ENCODE data around the gene IL17RD. TPM values are rescaled to one million over a fixed set of nuclear protein-coding genes. Genes with fewer than 3 reads are reported as not detected.
"Not testable (repeated sequence)": the region's sequence is repeated elsewhere in the genome, so short reads cannot be mapped to it uniquely, and the experiment has no call there.

The IL17RD gene
- total and polyA plus RNA-seq, 11 donors = 1.4 to 11.3 (median 5.4) TPM

GRCh38 chr3:57088503-57088902, 76.7 kb downstream of the IL17RD start:
- DNase-seq (no peak), ATAC-seq (no peak)
- Histone ChIP-seq H3K27me3 (no peaks in the 10 kb centered on the region), H3K9me3 (no peaks in the 10 kb centered on the region), H3K4me3 (no peak overlapping the region), H3K4me1 (peaks cover 0 to 8% (median 0%) of the 10 kb centered on the region in 12 donors), H3K36me3 (no peaks in the 10 kb centered on the region), H3K27ac (no peak overlapping the region)
- 74 to 96% (median 91%) methylated on average over 5 of the region's 5 CpGs for WGBS, 4 donors
- TF ChIP-seq, protein P1, sequence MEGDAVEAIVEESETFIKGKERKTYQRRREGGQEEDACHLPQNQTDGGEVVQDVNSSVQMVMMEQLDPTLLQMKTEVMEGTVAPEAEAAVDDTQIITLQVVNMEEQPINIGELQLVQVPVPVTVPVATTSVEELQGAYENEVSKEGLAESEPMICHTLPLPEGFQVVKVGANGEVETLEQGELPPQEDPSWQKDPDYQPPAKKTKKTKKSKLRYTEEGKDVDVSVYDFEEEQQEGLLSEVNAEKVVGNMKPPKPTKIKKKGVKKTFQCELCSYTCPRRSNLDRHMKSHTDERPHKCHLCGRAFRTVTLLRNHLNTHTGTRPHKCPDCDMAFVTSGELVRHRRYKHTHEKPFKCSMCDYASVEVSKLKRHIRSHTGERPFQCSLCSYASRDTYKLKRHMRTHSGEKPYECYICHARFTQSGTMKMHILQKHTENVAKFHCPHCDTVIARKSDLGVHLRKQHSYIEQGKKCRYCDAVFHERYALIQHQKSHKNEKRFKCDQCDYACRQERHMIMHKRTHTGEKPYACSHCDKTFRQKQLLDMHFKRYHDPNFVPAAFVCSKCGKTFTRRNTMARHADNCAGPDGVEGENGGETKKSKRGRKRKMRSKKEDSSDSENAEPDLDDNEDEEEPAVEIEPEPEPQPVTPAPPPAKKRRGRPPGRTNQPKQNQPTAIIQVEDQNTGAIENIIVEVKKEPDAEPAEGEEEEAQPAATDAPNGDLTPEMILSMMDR (IDR thresholded peaks at IDR 0.05) = no peak
- TF ChIP-seq POLR2A (IDR thresholded peaks at IDR 0.05) = no peak
- intact Hi-C loops (cut with DNase I) = no loop called here

DNA sequence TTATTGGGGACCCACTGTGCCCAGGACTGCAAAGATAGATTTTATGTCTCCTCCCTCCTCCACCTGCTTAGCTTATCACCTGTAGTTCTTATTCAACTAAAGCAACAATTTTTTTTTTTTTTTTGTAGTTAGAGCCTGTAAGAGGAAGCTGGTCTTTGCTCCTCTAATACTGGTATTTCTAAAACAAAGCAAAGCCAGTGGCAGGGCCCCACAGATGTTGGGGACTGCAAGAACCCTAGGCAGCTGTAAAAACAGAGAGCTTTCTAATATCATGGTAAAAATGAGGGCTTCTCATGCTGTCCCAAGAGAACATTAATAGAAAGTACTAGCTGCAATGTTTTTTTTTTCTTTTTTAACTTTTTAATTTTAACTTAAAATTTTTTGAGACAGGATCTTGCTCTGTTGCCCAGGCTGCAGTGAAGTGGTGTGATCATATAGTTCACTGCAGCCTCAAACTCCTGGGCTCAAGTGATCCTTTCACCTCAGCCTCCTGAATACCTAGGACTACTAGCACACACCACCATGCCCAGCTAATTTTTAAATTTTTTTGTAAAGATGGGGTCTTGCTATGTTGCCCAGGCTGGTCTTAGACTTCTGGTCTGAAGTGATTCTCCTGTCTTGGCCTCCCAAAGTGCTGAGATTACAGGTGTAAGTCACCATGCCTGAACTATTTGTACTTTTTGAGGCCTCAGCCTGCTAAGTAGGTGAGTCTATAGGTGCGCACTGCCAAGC, 77.6 kb downstream of the IL17RD start:
- Histone ChIP-seq H3K36me3 (no peaks in the 10 kb centered on the region), H3K4me1 (peaks cover 0 to 8% (median 0%) of the 10 kb centered on the region in 12 donors), H3K9me3 (no peaks in the 10 kb centered on the region), H3K4me3 (no peak overlapping the region), H3K27me3 (no peaks in the 10 kb centered on the region), H3K27ac (no peak overlapping the region)
- no peak for ATAC-seq
- TF ChIP-seq, protein P1 (IDR thresholded peaks at IDR 0.05) = no peak
- TF ChIP-seq POLR2A (IDR thresholded peaks at IDR 0.05) = no peak
- WGBS, 4 donors = 95 to 100% (median 99%) methylated on average over 1 of the region's 1 CpG
- no peak for DNase-seq
- intact Hi-C loops (cut with DNase I) = no loop called here

GRCh38 chr3:57086201-57086600, 79.0 kb downstream of the IL17RD start:
- no peaks in the 10 kb centered on the region for H3K9me3 ChIP-seq
- ATAC-seq (no peak), DNase-seq (no peak)
- H3K36me3 ChIP-seq = no peaks in the 10 kb centered on the region
- H3K27ac ChIP-seq = no peak overlapping the region
- no peak for TF ChIP-seq POLR2A (IDR thresholded peaks at IDR 0.05)
- TF ChIP-seq, protein P1 (IDR thresholded peaks at IDR 0.05) = no peak
- H3K4me1 ChIP-seq = peaks cover 0 to 3% (median 0%) of the 10 kb centered on the region in 12 donors
- intact Hi-C loops (cut with DNase I) = no loop called here
- H3K4me3 ChIP-seq = no peak overlapping the region
- H3K27me3 ChIP-seq = no peaks in the 10 kb centered on the region

DNA sequence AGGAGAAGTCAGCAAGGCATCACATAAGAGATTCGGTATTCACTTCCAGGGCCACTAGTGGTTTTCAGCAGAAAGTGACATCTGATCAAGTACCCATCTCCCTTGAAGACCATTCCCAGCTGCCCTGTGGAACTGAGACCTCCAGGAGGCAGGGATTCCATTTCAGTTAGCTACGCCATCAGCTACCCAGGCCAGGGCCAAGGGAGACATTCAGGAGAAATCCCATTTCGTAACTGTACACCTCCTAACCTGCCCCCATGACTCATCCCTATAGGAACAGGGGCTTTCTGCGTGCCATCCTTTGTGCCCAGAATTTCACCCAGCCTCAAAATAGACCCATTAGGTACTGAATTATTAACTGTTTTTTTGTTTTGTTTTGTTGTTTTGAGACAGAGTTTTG, 79.9 kb downstream of the IL17RD start:
- H3K9me3 ChIP-seq = no peaks in the 10 kb centered on the region
- no peak overlapping the region for H3K27ac ChIP-seq
- no peaks in the 10 kb centered on the region for H3K36me3 ChIP-seq
- ATAC-seq = no peak
- H3K4me1 ChIP-seq = no peaks in the 10 kb centered on the region
- intact Hi-C loops (cut with DNase I) = no loop called here
- WGBS, 4 donors = 94 to 100% (median 96%) methylated on average over 4 of the region's 4 CpGs
- no peaks in the 10 kb centered on the region for H3K27me3 ChIP-seq
- no peak for DNase-seq
- H3K4me3 ChIP-seq = no peak overlapping the region
- no peak for TF ChIP-seq POLR2A (IDR thresholded peaks at IDR 0.05)
- TF ChIP-seq, protein P1 (IDR thresholded peaks at IDR 0.05) = no peak

- H3K4me3 ChIP-seq; H3K36me3 ChIP-seq; ATAC-seq; H3K27ac ChIP-seq; intact Hi-C loops (cut with DNase I); DNase-seq; H3K9me3 ChIP-seq: not testable (repeated sequence)
- peaks cover 0 to 11% (median 0%) of the 10 kb centered on the region in 9 donors for H3K27me3 ChIP-seq
- 96 to 97% (median 96%) methylated on average over 16 of the region's 16 CpGs for WGBS, 4 donors
- H3K4me1 ChIP-seq = peaks cover 0 to 11% (median 1%) of the 10 kb centered on the region in 12 donors
These were observed 81.7 kb downstream of the IL17RD start for GRCh38 chr3:57083266-57083995.

Measured in heart left ventricle (tissue), 16 donors.